ENCODE results near the gene ATP2B2.

The ATP2B2 gene

DNA sequence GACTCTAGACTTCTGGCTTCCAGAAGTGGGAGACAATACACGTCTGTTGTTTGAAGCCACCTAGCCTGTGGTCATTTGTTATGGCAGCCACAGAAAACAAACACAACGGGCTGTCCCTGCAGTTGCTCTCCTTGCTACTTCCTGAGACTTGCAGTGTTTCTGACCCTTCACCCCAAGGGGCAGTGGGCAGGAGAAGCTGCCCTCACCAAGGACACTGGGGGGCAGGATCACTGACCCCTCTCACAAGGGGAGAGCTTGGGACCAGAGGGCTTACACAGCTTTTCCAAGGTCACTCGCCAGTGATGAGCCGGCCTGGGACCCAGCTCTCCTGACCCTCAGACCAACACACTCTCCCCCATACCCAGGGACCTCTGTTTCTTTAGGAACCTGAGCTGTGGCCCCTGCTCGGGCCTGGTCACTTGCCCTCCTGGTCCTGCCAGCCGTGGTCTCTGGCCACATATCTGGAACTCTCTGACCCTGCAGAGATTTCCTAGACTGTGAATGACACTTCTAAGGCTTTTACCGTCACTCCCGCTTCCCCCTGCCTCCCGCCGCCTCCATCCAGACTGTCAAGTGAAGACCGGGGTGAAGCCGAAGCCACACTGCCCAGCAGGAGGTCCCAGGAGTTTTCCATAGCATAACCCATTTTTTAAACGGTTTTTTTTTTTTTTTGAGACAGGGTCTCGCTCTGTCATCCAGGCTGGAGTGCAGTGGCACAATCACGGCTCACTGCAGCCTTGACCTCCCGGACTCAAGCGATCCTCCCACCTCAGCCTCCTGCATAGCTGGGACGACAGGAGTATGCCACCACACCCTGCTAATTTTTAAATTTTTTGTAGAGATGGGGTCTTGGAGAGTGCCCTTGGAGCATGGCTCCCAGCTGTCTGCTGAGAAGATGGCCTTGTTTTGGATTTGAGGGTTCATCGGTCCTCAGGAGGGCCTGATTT is 4.4 kb downstream of the ATP2B2 start:
- no peak overlapping the region for H3K4me3 ChIP-seq (ENCODE audit: low read length)
- no peak for DNase-seq (ENCODE audit: low read depth, low spot score)

DNA sequence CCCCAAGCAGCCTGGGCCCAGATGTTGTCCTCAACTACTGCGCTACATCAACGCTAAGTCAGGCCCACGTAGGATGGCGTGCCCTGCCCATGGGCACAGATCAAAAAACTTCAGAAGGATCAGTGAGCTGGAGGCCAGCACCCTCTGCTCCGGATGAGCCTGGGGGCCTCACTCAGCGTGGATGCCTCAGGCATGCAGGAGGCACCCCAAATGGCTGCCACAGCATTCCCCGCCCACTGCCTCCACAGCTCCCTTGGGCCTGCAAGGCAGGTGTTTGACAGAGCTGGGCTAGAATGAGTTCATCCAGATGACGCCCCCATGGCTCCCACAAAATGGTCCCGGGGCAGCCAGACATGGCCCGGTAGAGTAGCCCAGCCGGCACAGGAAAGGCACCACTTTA is 7.1 kb downstream of the ATP2B2 start:
- no peak overlapping the region for H3K4me3 ChIP-seq (ENCODE audit: low read length)
- no peak for DNase-seq (ENCODE audit: low read depth, low spot score)

DNA sequence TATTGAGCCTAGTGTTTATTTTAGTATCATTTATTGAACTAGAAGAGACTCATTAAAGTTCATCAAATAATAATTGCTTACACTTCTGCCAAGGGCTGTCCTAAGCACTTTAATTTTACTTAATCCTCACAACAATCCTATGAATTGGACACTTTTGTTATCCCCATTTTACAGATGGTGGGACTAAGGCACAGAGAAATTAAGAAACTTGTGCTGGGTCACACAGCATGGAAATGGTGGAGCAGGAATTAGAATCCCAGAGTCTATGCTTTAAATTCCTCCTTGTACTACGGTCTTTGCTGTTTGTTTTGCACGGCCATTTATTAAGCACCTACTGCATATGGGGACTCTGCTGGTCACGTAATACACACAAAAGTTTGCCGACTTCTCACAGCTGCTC is 7.9 kb downstream of the ATP2B2 start:
- no peak for DNase-seq (ENCODE audit: low read depth, low spot score)
- H3K4me3 ChIP-seq (ENCODE audit: low read length), result no peak overlapping the region

DNA sequence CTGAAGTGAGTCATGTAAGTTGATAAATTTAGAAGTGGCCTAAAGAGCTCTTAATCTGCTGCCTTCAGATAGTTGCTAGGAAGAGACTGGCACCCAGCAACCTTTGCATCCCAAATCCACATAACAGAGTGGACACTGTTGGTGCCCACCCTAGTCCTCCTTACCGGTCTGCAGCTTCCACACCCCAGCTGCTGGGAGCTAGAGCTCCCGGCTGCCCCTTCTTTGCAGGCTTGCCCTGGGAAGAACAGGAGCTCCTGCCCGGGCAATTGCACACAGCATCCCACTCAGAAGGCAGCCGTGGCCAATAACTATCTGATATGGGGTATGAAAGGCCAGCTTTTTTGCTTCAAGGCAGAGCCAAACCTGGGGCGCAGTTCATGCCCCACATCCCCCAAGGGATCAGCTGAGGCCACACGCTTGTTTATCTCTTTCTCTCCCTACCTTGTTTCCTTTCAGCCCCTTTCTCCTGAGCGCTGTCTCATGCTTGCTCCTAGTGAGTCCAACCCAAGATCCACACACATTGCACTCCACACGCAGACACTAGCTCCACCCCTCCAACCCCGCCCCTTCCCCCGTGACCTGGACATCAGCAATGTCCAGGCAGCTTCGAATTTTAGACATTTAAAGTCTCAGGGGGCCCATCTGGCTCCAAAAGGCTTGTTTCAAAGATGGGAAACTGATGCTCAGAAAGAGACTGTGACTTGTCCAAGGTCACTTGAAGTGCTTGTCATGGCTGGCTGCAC is 9.1 kb downstream of the ATP2B2 start:
- no peak overlapping the region for H3K4me3 ChIP-seq (ENCODE audit: low read length)
- no peak for DNase-seq (ENCODE audit: low read depth, low spot score)

DNA sequence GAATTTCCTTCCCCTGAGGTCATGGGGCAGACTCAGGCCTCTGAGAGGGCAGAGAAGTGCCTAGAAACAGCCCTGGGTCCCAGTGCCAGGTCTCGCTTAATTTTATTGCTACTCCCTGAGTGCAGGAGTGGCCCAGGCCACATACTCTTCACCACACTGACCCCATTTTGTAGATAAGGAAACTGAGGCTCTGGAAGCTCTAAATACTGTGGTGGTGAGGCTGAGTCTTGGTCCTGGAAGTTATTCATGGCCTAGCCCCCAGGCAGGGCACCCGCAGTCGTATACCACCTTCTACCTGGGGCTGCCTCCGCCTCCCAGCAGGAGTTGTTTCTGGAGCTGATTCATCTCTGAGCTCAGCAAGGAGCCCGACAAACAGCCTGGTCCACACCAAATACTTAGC is 9.8 kb downstream of the ATP2B2 start:
- no peak overlapping the region for H3K4me3 ChIP-seq (ENCODE audit: low read length)
- DNase-seq (ENCODE audit: low read depth, low spot score), result no peak

DNA sequence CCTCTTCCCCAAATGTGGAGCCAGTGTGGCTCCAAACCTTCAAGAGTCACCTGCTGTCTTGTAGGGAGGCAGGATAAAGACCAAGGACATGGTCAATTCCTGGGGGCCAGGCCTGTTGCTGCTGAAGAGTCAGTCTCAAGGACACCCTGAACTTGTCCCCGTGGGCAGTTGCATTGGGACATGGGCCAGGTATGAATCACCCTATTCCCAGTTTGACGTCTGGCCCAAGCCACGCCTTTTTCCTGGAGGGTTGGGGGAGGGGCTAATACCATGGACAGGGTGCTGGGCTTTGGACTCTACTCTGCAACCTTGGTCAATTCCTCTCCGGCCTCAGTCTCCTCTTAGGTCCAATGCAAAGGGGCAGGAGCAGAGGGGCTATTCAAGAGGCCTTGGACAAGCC is 10.4 kb downstream of the ATP2B2 start:
- H3K4me3 ChIP-seq (ENCODE audit: low read length), result no peak overlapping the region
- no peak for DNase-seq (ENCODE audit: low read depth, low spot score)

DNA sequence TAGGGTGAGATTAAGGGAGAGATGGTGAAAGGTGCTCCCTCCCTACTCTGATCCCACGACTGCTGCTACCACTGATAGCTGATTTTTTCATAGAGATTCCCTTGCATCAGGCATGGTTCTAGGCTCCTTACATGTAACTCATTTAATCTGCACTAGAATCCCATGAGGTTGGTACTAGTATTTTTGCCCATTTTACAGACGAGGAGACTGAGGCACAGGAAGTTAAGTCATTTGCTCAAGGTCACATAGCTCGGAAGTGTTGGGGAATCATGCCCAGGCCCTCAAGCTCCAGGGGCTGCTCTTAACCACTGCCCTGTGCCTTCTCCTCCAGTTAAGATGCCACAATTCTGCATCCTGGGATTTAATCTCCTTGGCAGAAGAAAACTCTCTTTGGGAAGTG is 11.2 kb downstream of the ATP2B2 start:
- DNase-seq (ENCODE audit: low read depth, low spot score), result no peak
- no peak overlapping the region for H3K4me3 ChIP-seq (ENCODE audit: low read length)

DNA sequence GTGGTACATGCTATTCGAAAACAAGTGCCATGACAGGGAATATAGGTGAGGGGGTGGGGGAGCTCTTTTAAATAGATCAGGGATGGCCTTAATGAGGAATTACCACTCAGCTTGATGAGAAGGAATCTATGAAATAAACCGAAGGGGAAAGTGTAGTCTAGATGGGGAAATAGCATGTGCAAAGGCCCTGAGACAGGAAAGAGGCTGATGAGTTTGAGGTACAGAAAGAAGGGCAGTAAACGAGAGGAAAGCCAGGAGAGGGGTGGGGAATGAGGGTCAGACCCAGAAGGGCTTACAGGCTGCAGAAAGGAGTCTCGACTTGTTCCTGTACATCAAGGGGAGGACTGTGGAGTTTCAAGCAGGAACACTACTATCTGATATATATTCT is 12.2 kb downstream of the ATP2B2 start:
- H3K4me3 ChIP-seq (ENCODE audit: low read length), result no peak overlapping the region
- DNase-seq (ENCODE audit: low read depth, low spot score), result no peak

DNA sequence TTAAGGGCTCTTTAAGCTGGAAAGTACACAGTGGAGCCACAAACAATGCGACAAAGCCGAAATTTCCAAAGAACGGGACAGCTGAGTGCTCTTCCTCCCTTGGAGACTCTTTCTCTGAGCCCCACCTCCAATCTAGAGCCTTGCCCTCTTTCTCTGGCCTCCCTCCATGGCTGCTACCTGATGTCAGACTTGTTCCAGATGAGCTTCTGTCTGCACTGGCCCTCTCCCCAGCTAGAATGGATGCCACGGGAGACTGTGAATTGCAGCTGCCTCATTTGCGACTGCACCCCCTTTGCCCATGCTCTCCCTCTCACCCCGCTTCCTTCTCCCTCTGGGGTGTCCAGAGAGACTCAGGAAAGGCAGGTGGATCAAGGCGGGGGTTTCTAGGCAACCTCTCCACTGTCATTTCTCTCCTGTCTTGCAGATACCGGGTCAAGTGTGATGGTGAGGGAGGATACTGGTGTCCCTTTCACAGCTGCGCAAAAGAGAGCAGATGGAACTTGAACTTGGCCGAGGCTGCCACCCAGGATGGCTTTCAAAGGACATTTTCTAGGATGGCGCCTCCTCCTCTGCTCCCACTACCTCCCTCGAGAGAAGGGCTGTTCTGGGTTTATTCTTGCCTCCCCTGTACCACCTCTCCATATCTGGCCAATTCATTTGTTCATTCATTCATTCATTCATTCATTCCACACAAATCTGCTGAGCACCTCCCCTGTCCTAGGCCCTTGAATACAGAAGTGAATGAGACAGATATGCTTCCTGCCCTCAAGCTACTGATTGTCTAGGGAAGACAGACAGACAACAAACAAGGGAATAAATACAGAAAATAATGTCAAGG is 12.8 kb downstream of the ATP2B2 start:
- DNase-seq (ENCODE audit: low read depth, low spot score), result no peak
- H3K4me3 ChIP-seq (ENCODE audit: low read length), result no peak overlapping the region

DNA sequence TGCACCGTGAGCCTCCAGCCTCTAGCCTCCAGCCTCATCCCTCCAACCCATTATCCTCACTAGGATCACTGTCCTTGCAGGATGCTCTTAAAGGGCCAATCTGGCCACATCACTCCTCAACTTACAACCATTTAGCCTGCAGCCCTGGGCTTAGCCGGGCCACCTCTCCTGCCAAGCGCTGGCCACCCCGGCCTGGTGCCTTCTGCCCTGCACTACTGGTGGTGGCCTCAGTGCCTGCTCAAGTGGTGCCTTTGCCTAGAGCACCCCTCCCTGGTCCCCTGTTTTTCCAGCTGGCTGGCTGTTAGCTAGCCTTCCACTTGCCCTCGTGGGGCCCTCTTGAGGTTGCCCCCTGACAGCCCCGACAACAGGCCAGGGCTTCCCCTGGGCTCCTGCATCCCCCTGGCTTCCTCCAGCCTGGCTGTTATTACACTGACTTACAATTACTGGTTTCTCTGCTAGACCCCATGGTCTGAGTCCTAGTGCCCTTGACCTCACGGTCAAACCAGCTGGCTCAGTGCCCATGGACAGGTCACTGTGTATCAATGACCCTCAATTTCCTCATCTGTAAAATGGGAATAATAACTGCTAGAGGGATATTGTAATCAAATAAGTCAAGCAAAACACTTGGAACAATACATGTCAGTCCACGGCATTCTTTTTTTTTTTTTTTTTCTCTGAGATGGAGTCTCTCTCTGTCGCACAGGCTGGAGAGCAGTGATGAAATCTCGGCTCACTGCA is 15.5 kb downstream of the ATP2B2 start:
- no peak overlapping the region for H3K4me3 ChIP-seq (ENCODE audit: low read length)
- DNase-seq (ENCODE audit: low read depth, low spot score), result no peak

DNA sequence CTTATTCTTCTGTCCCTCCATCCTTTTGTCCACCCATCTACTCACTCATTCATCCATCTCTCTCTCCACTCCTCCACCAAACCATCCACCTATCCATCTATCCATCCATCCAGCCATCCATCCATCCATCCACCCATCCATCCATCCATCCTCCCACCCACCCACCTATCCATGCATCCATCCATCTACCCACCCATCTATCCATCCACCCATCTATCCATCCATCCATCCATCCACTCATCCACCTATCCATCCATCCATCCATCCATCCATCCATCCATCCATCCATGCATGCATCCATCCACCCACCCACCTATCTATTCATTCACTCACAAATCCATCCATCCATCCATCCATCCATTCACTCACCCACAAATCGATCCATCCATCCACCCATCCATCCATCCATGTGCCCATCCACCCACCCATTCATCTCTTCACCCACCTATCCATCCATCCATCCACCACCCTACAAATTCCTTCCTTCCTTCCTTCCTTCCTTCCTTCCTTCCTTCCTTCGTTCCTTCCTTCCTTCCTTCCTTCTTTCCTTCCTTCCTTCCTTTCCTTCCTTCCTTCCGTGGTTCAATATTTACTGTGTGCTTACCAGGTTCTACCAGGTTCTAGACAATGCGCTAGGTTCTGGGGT is 17.3 kb downstream of the ATP2B2 start:
- no peak for DNase-seq (ENCODE audit: low read depth, low spot score)
- no peak overlapping the region for H3K4me3 ChIP-seq (ENCODE audit: low read length)

DNA sequence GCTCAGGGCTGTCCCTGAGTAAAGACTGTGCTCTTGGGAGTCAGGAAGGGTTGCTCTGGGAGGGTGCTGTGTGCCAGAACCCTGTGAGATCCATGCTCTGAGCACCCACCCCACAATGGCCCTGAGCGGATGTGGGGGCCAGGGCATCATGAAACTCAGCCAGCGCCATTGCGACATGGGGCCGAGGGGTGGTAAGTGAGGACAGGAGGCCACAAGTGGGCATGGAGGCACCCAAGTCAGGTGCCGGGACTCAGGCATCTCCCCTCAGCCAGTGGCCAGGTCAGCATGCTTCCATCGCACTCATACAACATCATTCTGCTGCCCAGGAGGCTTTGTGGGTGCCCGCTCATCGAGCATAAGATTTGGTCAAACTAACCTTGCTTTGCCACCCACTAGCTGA is 19.6 kb downstream of the ATP2B2 start:
- no peak for DNase-seq (ENCODE audit: low read depth, low spot score)

DNA sequence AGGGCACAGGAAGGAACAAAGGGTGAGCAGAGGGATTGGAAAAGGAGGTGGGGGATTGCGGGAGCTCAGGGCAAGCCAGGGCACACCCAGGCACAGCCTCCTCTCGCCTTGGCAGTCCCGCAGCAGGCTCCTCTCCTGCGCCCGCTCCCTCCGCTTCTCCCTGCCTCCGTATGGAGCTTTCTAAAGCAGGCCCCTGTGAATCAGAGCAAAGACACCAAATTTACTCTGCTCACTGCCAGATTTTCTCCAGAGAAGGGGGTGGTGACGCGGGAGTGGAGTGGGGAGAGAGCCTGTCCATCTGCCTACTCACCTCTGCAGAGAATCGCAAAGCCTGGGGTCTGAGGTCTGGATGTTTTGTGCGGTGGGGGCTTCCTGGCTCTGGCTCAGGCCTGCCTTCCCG is 20.0 kb downstream of the ATP2B2 start:
- DNase-seq (ENCODE audit: low read depth, low spot score), result no peak

More for the DNA sequence above, 19.6 kb downstream of the ATP2B2 start:
- H3K4me3 ChIP-seq (ENCODE audit: low read length), result no peak overlapping the region

DNA sequence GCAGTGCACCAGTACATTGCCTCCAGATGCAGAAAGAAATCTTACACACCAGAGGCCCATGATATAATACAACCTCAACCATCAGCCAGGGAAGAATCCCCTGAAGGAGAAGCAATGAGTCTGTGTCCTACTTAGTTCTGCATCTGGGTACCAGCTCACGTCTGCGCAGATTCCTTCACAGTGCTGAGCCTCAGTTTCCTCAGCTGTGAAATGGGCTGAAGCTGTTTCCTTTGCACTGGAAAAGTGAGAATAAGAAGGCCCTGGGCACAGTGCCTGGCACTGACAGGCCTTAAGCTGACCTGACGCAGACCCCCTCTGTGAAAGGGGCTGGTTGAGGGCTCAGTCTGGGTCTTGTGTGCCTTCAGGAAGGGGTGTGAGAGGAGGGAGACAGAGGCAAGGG is 20.7 kb downstream of the ATP2B2 start:
- no peak for DNase-seq (ENCODE audit: low read depth, low spot score)
- no peak overlapping the region for H3K4me3 ChIP-seq (ENCODE audit: low read length)

More for the DNA sequence above, 20.0 kb downstream of the ATP2B2 start:
- H3K4me3 ChIP-seq (ENCODE audit: low read length), result no peak overlapping the region

DNA sequence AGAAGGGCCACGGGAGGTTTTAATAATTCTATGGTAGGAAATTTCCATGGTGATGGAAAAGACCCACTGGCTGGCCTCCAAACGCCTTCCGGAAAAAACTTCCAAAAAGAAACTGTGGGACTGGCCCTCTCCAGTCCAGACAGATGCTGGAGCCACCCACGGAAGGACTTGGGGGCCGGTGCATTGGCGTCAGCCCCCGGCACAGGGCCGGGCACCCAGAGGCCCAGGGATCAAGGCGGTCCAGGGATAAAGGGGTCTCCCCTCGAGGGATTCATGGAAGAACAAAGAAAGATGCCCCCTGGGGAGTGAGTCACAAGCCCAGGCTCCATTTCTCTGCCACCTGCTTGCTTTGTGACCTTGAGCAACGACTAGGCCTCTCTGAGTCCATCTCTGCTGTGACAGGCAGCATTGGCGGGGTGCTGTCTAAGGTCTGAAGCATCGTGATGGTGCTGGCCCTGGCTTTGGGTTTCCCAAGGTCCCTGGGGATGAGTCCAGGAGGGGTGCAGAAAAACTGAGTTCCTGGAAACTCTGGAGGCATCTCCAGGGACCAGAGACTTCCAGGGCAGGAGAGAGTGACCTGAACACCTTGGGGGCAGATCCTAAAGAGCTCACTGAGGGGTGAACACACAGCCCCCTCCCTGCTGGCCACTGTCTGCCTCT is 21.6 kb downstream of the ATP2B2 start:
- no peak overlapping the region for H3K4me3 ChIP-seq (ENCODE audit: low read length)
- no peak for DNase-seq (ENCODE audit: low read depth, low spot score)

DNA sequence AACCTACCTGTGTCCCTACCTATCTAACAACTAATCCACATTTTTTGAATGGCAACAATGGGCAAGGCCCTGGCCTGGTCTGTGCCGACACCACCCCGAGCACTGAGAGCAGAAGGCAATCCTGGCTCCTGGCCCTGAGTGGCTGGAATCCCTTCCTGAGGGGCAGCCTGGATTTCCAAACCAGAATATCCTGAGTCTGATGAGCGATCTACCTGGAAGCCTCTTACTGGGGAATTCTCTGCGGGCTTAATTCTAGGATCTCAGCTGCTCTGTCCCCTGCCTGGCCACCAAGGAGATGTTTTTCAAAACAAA is 22.1 kb downstream of the ATP2B2 start:
- no peak overlapping the region for H3K4me3 ChIP-seq (ENCODE audit: low read length)
- DNase-seq (ENCODE audit: low read depth, low spot score), result no peak

DNA sequence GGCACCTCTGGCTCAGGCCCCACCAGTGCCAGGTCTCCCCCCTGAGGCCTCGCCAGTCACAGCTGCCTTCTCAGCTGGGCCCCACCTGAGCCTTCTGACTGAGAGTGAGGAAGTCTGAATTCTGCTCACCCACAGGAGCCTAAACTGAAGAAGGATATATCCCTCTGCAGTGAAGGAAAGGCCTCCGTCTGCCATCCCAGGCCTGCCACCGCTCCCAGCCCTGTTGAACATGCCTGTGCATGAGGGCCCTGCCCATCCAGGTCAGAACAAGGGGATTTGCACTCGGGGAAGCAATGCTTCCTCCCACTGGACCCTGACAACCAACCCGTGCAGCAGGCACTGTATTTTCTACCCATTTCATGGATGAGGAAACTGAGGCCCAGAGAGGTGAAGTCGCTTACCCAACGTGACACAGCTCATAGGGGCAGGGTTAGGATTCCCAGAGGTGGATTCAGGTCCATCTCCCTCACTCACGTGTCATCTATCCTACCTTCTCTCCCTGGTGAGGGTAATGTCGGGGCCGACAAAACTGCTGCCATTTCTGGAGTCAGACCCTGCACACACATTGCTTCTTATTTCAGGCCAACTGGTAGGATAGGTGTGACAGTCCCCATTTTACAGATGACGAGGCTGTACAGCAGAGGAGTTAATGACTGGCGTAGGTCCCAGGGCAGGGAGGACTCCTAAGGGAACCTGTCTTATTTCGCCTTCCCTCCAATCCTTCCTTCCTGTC is 22.6 kb downstream of the ATP2B2 start:
- no peak overlapping the region for H3K4me3 ChIP-seq (ENCODE audit: low read length)
- DNase-seq (ENCODE audit: low read depth, low spot score), result no peak
